ENCODE results near the gene NAA50.

GRCh38 chr3:113728661-113729060 is 17.4 kb downstream of the NAA50 start:
- TF ChIP-seq POLR2A (IDR thresholded peaks at IDR 0.05) (no peak), CTCF (IDR thresholded peaks at IDR 0.05 in 8 of 11, conservative IDR thresholded peaks at IDR 0.05 in 3 of 11) (no peak), POLR2AphosphoS5 (IDR thresholded peaks at IDR 0.05) (no peak)
